PC-9 (cell line): Measurements from ENCODE around the gene BTN2A1. TPM values are rescaled to one million over a fixed set of nuclear protein-coding genes. Genes with fewer than 3 reads are reported as not detected.

ENCODE experiments used
- BruUV-seq: library from RNA; stranded (reverse); fragments of 400-500 nt; replicated peaks from 2 replicates; lab custom pipeline; 2021; lab: Mats Ljungman, UMichigan
- CTCF ChIA-PET: fragments of 300-600 bp; sonication (Branson Sonifier 250); formaldehyde crosslinking; loops from one replicate; lab custom pipeline; 2022; ENCODE audit warnings: antibody characterized with exemption; lab: Charles Lee
- POLR2A ChIA-PET: fragments of 300-600 bp; sonication (Branson Sonifier 250); formaldehyde crosslinking; loops from one replicate; lab custom pipeline; 2022; ENCODE audit warnings: antibody characterized with exemption; ENCODE audit not compliant: unreplicated experiment; lab: Charles Lee
- DNase-seq, 2 experiments: peaks; one replicate each; pipeline versions ENCODE4 v3.0.0 to v3.0.0-alpha.2; 2015 to 2022; ENCODE audit warnings: mixed read lengths in 1 of 2
- H2AFZ ChIP-seq: fragments of 200-600 bp; sonication (generic); 2 replicates; pipeline ENCODE4 v1.8.1; 2017; ENCODE audit warnings: antibody characterized with exemption
- H3F3A ChIP-seq: fragments of 200-600 bp; sonication (generic); 2 replicates; pipeline ENCODE4 v1.8.1; 2017; ENCODE audit warnings: antibody characterized with exemption, mild to moderate bottlenecking, low read depth; ENCODE audit not compliant: insufficient read depth
- H3K27ac ChIP-seq: fragments of 200-600 bp; sonication (generic); 2 replicates; pipeline ENCODE4 v1.6.1; 2016; ENCODE audit warnings: mixed run types
- H3K27me3 ChIP-seq: fragments of 200-600 bp; sonication (generic); 2 replicates; pipeline ENCODE4 v1.6.1; 2016; ENCODE audit warnings: low read depth, mixed run types; ENCODE audit not compliant: insufficient read depth
- H3K36me3 ChIP-seq: fragments of 200-600 bp; sonication (generic); 2 replicates; pipeline ENCODE4 v1.6.1; 2016; ENCODE audit warnings: low read depth, mixed run types
- H3K4me1 ChIP-seq: fragments of 200-600 bp; sonication (generic); replicated peaks from 2 replicates; pipeline ENCODE4 v1.6.1; 2016; ENCODE audit warnings: mixed run types; ENCODE audit not compliant: insufficient read depth
- H3K4me2 ChIP-seq: fragments of 200-600 bp; sonication (generic); 2 replicates; pipeline ENCODE4 v1.6.1; 2017; ENCODE audit warnings: mixed run types
- H3K4me3 ChIP-seq: fragments of 200-600 bp; sonication (generic); 2 replicates; pipeline ENCODE4 v1.6.1; 2016; ENCODE audit warnings: mixed run types
- H3K79me2 ChIP-seq: fragments of 200-600 bp; sonication (generic); 2 replicates; pipeline ENCODE4 v1.6.1; 2017; ENCODE audit warnings: low read depth, mixed run types
- H3K9me2 ChIP-seq: fragments of 200-600 bp; sonication (generic); 2 replicates; pipeline ENCODE4 v1.8.1; 2017; ENCODE audit warnings: mild to moderate bottlenecking; ENCODE audit not compliant: insufficient read depth
- H3K9me3 ChIP-seq: fragments of 200-600 bp; sonication (generic); 2 replicates; pipeline ENCODE4 v1.8.1; 2016; ENCODE audit warnings: low read depth; ENCODE audit not compliant: insufficient read depth
- H4K20me1 ChIP-seq: fragments of 200-600 bp; sonication (generic); 2 replicates; pipeline ENCODE4 v1.8.1; 2017; ENCODE audit not compliant: insufficient read depth
- EZH2 ChIP-seq: fragments of 200-600 bp; sonication (generic); IDR thresholded peaks from 2 replicates; pipeline ENCODE4 v1.8.0; 2017; ENCODE audit warnings: antibody characterized with exemption, low read depth
- intact Hi-C: fragments of 100-400 bp; cut with micrococcal nuclease; formaldehyde crosslinking; loops from one replicate; pipeline ENCODE4 v1.10.0; 2022; ENCODE audit not compliant: unreplicated experiment
- total RNA-seq: library from RNA; stranded (reverse); gene quantifications from 2 replicates; pipeline ENCODE4 v1.2.3, GENCODE V29; 2021
- TF ChIP-seq, protein P1 (sequence below): fragments of 200-600 bp; sonication (generic); conservative IDR thresholded peaks from 2 replicates; pipeline ENCODE4 v1.6.1; 2017; ENCODE audit warnings: mixed run types, antibody characterized with exemption, mild to moderate bottlenecking, moderate library complexity

BTN2A1 gene
- total RNA-seq, 1 experiment from 2014 or later: 19.5 TPM

DNA sequence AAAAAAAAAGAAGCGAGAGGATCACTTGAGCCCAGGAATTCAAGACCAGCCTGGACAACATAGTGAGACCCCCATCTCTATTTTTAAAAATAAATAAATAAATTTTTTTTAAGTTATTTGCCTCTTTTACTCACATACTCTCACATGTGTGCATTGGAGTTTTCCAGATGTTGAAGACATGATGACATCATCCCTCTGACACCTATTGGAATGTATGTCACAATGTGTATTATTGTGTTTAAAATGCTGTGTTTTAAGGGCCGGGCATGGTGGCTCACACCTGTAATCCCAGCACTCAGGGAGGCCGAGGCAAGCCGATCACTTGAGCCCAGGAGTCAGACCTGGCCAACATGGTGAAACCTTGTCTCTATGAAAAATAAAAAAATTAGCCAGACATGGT lies 24.6 kb downstream of the BTN2A1 start:
- no peak for TF ChIP-seq EZH2
- TF ChIP-seq, protein P1, sequence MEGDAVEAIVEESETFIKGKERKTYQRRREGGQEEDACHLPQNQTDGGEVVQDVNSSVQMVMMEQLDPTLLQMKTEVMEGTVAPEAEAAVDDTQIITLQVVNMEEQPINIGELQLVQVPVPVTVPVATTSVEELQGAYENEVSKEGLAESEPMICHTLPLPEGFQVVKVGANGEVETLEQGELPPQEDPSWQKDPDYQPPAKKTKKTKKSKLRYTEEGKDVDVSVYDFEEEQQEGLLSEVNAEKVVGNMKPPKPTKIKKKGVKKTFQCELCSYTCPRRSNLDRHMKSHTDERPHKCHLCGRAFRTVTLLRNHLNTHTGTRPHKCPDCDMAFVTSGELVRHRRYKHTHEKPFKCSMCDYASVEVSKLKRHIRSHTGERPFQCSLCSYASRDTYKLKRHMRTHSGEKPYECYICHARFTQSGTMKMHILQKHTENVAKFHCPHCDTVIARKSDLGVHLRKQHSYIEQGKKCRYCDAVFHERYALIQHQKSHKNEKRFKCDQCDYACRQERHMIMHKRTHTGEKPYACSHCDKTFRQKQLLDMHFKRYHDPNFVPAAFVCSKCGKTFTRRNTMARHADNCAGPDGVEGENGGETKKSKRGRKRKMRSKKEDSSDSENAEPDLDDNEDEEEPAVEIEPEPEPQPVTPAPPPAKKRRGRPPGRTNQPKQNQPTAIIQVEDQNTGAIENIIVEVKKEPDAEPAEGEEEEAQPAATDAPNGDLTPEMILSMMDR: no peak
- no peak for DNase-seq
- H3K27me3 ChIP-seq: no peaks in the 10 kb centered on the region
- POLR2A ChIA-PET: no interaction called here
- no peaks in the 10 kb centered on the region for H3K36me3 ChIP-seq
- CTCF ChIA-PET: no interaction called here
- no TSS peak for BruUV-seq
- no peaks in the 10 kb centered on the region for H3F3A ChIP-seq
- H3K4me1 ChIP-seq: no peaks in the 10 kb centered on the region
- no peaks in the 10 kb centered on the region for H3K79me2 ChIP-seq
- no peak overlapping the region for H2AFZ ChIP-seq
- H4K20me1 ChIP-seq: no peaks in the 10 kb centered on the region
- intact Hi-C loops: no loop called here
- no peaks in the 10 kb centered on the region for H3K9me3 ChIP-seq
- H3K4me2 ChIP-seq: no peak overlapping the region
- H3K4me3 ChIP-seq: no peak overlapping the region
- no peaks in the 10 kb centered on the region for H3K9me2 ChIP-seq
- H3K27ac ChIP-seq: no peak overlapping the region

DNA sequence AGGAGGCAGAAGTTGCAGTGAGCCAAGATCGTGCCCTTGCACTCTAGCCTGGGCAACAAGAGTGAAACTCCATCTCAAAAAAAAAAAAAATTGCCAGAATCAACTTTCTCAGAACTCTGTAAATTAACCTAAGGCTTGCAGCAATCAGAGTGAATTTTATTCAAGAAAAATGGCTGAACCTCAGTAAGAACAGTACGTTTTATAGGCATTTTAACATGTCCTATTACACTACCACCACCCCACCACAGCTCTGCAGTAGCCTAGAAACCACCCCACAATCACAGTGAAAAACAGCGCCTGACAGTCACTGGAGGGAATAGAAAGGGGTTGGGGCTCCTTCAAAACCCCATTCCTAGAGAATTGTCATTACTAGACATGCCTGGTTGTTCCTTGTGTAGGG lies 26.0 kb downstream of the BTN2A1 start:
- no TSS peak for BruUV-seq
- TF ChIP-seq, protein P1: no peak
- no peak for DNase-seq
- H3K4me3 ChIP-seq: no peak overlapping the region
- H3K4me2 ChIP-seq: no peak overlapping the region
- H3K27me3 ChIP-seq: no peaks in the 10 kb centered on the region
- no peaks in the 10 kb centered on the region for H3K79me2 ChIP-seq
- no peak overlapping the region for H2AFZ ChIP-seq
- no peak overlapping the region for H3K27ac ChIP-seq
- H3F3A ChIP-seq: no peaks in the 10 kb centered on the region
- CTCF ChIA-PET: no interaction called here
- H3K9me3 ChIP-seq: no peaks in the 10 kb centered on the region
- no peaks in the 10 kb centered on the region for H4K20me1 ChIP-seq
- no peaks in the 10 kb centered on the region for H3K4me1 ChIP-seq
- POLR2A ChIA-PET: no interaction called here
- H3K9me2 ChIP-seq: no peaks in the 10 kb centered on the region
- H3K36me3 ChIP-seq: no peaks in the 10 kb centered on the region
- intact Hi-C loops: no loop called here

DNA sequence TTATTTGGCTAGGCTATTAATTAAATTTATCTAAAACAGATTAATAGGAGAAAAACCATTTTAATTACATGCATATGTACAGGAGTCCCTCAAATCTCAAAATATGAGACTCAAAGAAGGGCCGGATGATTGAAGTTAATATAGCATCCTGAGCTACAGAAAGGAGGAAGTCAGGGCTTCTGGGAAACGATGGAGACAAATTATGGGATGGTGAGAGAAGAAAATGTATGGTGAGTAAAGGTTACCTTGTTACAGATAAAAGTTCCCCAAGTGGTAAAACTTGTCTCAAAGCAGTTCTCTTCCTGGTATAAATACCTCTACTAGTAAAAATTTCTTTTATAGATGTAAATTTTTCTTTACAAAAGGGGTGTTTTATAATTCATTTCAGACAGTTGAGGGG lies 26.4 kb downstream of the BTN2A1 start:
- CTCF ChIA-PET: no interaction called here

More for the DNA sequence above, 26.4 kb downstream of the BTN2A1 start:
- Histone ChIP-seq H3K4me2 (no peak overlapping the region), H3K27ac (no peak overlapping the region), H3K79me2 (no peaks in the 10 kb centered on the region), H2AFZ (no peak overlapping the region), H3K9me3 (no peaks in the 10 kb centered on the region), H3F3A (no peaks in the 10 kb centered on the region), H3K4me3 (no peak overlapping the region), H3K9me2 (no peaks in the 10 kb centered on the region), H3K27me3 (no peaks in the 10 kb centered on the region), H3K4me1 (no peaks in the 10 kb centered on the region), H3K36me3 (no peaks in the 10 kb centered on the region), H4K20me1 (no peaks in the 10 kb centered on the region)
- intact Hi-C loops: no loop called here
- TF ChIP-seq, protein P1: no peak
- TF ChIP-seq EZH2: no peak
- no peak for DNase-seq
- no TSS peak for BruUV-seq
- POLR2A ChIA-PET: no interaction called here
